GM23338 (cell line): ENCODE results near the gene APOBEC3A. TPM values are rescaled to one million over a fixed set of nuclear protein-coding genes. Genes with fewer than 3 reads are reported as not detected.

Experiments
- ATAC-seq: fragments of 200-7000 bp; cut with Tn5 transposase; 3 replicates; pipeline ENCODE4 v1.9.1; 2020
- DNase-seq: peaks from one replicate; pipeline ENCODE4 v3.0.0-alpha.2; 2015; ENCODE audit warnings: low spot score
- H2AFZ ChIP-seq: fragments of 200-600 bp; sonication (generic); 2 replicates; pipeline ENCODE4 v1.8.0; 2016; ENCODE audit warnings: antibody characterized with exemption, mild to moderate bottlenecking, moderate library complexity
- H3F3A ChIP-seq: fragments of 200-600 bp; sonication (generic); replicated peaks from 2 replicates; pipeline ENCODE4 v1.8.0; 2017; ENCODE audit warnings: antibody characterized with exemption, mixed run types, low read depth
- H3K27ac ChIP-seq: fragments of 200-600 bp; sonication (generic); 2 replicates; pipeline ENCODE4 v1.6.1; 2016; ENCODE audit warnings: low read depth
- H3K27me3 ChIP-seq: fragments of 200-600 bp; sonication (generic); 2 replicates; pipeline ENCODE4 v1.8.0; 2016; ENCODE audit warnings: mild to moderate bottlenecking, mixed run types, moderate library complexity; ENCODE audit not compliant: insufficient read depth
- H3K36me3 ChIP-seq: fragments of 200-600 bp; sonication (generic); 2 replicates; pipeline ENCODE4 v1.8.0; 2016; ENCODE audit warnings: mild to moderate bottlenecking; ENCODE audit not compliant: insufficient read depth
- H3K4me1 ChIP-seq: fragments of 200-600 bp; sonication (generic); 2 replicates; pipeline ENCODE4 v1.8.0; 2016; ENCODE audit warnings: mild to moderate bottlenecking, moderate library complexity; ENCODE audit not compliant: insufficient read depth
- H3K4me2 ChIP-seq: fragments of 200-600 bp; sonication (generic); 2 replicates; pipeline ENCODE4 v1.7.1; 2017; ENCODE audit warnings: mixed run types
- H3K4me3 ChIP-seq: fragments of 200-600 bp; sonication (generic); 2 replicates; pipeline ENCODE4 v1.6.1; 2016; ENCODE audit warnings: mixed run types
- H3K79me2 ChIP-seq: fragments of 200-600 bp; sonication (generic); replicated peaks from 2 replicates; pipeline ENCODE4 v1.8.0; 2017; ENCODE audit warnings: mild to moderate bottlenecking; ENCODE audit not compliant: insufficient read depth
- H3K9me2 ChIP-seq: fragments of 200-600 bp; sonication (generic); 2 replicates; pipeline ENCODE4 v1.8.0; 2017; ENCODE audit not compliant: insufficient read depth
- H4K20me1 ChIP-seq: fragments of 200-600 bp; sonication (generic); replicated peaks from 2 replicates; pipeline ENCODE4 v1.8.0; 2017; ENCODE audit warnings: mild to moderate bottlenecking; ENCODE audit not compliant: insufficient read depth
- H3K27ac Mint-ChIP-seq: 2 replicates; pipeline ENCODE4 v1.8.0; 2020; ENCODE audit warnings: inconsistent platforms, mild to moderate bottlenecking, moderate library complexity, mixed read lengths
- H3K27me3 Mint-ChIP-seq: 3 replicates; pipeline ENCODE4 v1.8.0; 2022; ENCODE audit warnings: low read depth, mild to moderate bottlenecking, moderate library complexity, mixed read lengths, inconsistent platforms; ENCODE audit not compliant: insufficient read depth, poor library complexity
- H3K36me3 Mint-ChIP-seq: 3 replicates; pipeline ENCODE4 v1.8.0; 2021; ENCODE audit warnings: low read depth, mild to moderate bottlenecking, inconsistent platforms, moderate library complexity, mixed read lengths
- H3K4me1 Mint-ChIP-seq: 3 replicates; pipeline ENCODE4 v1.8.0; 2020; ENCODE audit warnings: mild to moderate bottlenecking, inconsistent platforms, mixed read lengths
- H3K4me3 Mint-ChIP-seq: 3 replicates; pipeline ENCODE4 v1.8.0; 2021; ENCODE audit warnings: moderate library complexity, mild to moderate bottlenecking, inconsistent platforms, mixed read lengths
- H3K9me3 Mint-ChIP-seq: 3 replicates; pipeline ENCODE4 v1.8.0; 2020; ENCODE audit warnings: moderate library complexity, mild to moderate bottlenecking, inconsistent platforms, mixed read lengths
- CREB1 ChIP-seq: fragments of 250-450 bp; sonication (Bioruptor Pico); IDR thresholded peaks from 2 replicates; pipeline ENCODE4 v1.5.0; 2020; ENCODE audit warnings: low read depth, mild to moderate bottlenecking, moderate library complexity
- EZH2phosphoT487 ChIP-seq: fragments of 200-600 bp; sonication (generic); IDR thresholded peaks from one replicate; pipeline ENCODE4 v1.8.1; 2018; ENCODE audit warnings: antibody characterized with exemption; ENCODE audit not compliant: unreplicated experiment
- JUNB ChIP-seq: IDR thresholded peaks from one replicate; pipeline ENCODE4 v1.6.1; 2016; ENCODE audit warnings: antibody characterized with exemption; ENCODE audit not compliant: unreplicated experiment
- STAT1 ChIP-seq: IDR thresholded peaks from one replicate; pipeline ENCODE4 v1.6.1; 2016; ENCODE audit warnings: antibody characterized with exemption; ENCODE audit not compliant: unreplicated experiment
- polyA plus RNA-seq: library from polyadenylated mRNA; unstranded; fragments of >200 nt; fragmentation: Nextera tagmentation; extraction: Ambion mirVana; gene quantifications from 2 replicates; pipeline ENCODE4 v1.2.1, GENCODE V29; 2016
- total RNA-seq: library from RNA; depleted of rRNA; stranded (reverse); fragments of >200 nt; shearing (Covaris generic); gene quantifications from 2 replicates; pipeline ENCODE4 v1.2.3, GENCODE V29; 2014
- TF ChIP-seq, protein P1 (sequence below): IDR thresholded peaks from one replicate; pipeline ENCODE4 v1.6.1; 2018; ENCODE audit warnings: antibody characterized with exemption; ENCODE audit not compliant: unreplicated experiment
- TF ChIP-seq, protein P2 (sequence below), 2 experiments: fragments of 200-600 bp in 1 of 2; sonication (generic) in 1 of 2; conservative IDR thresholded peaks; 2 replicates each; pipeline versions ENCODE4 v1.5.1 to v1.6.1; 2016 to 2017; ENCODE audit warnings: antibody characterized with exemption in 2 of 2, low read depth in 2 of 2, mild to moderate bottlenecking in 2 of 2, moderate library complexity in 1 of 2
- TF ChIP-seq, protein P3 (sequence below): fragments of 250-450 bp; sonication (Bioruptor Pico); IDR thresholded peaks from 2 replicates; pipeline ENCODE4 v1.5.0; 2020; ENCODE audit warnings: mild to moderate bottlenecking, moderate library complexity

Gene APOBEC3A
- total and polyA plus RNA-seq, 2 experiments from 2014 or later: 0.21 TPM; not detected in 1

DNA sequence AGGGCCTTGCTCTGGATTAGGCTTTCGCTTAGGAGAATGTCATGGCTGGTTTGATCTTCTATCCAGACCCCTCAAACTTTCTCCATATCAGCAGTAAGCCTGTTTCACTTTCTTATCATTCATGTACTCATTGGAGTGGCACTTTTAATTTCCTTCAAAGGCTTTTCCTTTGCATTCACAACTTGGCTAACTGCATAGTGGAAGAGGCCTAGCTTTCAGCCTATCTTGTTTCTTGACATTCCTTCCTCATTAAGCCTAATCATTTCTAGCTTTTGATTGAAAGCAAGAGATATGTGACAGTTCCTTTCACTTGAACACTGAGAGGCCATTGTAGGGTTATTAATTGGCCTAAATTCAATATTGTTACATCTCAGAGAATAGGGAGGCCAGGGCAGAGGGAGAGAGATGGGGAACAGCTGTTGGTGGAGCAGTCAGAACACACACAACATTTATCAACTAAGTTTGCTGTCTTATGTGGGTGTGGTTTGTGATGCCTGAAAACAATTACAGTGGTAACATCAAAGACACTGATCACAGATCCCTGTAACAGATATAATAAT lies 37.7 kb upstream of the APOBEC3A start:
- no peak for ATAC-seq
- Histone ChIP-seq H3K79me2 (no peaks in the 10 kb centered on the region), H3K9me2 (no peaks in the 10 kb centered on the region; the same call in 1 of the 2 replicates), H3K36me3 (no peaks in the 10 kb centered on the region), H3F3A (no peaks in the 10 kb centered on the region), H3K27me3 (no peaks in the 10 kb centered on the region), H3K27ac (no peak overlapping the region), H4K20me1 (no peaks in the 10 kb centered on the region), H3K4me2 (no peak overlapping the region), H3K4me1 (no peaks in the 10 kb centered on the region), H3K4me3 (no peak overlapping the region), H2AFZ (no peak overlapping the region)
- H3K9me3 Mint-ChIP-seq: no peaks in the 10 kb centered on the region
- no peak for DNase-seq
- no peaks in the 10 kb centered on the region for H3K36me3 Mint-ChIP-seq
- peaks cover 3% of the 10 kb centered on the region for H3K27me3 Mint-ChIP-seq
- no peak overlapping the region for H3K4me3 Mint-ChIP-seq
- TF ChIP-seq JUNB (no peak), CREB1 (no peak), STAT1 (no peak), EZH2phosphoT487 (no peak)
- TF ChIP-seq, protein P1, sequence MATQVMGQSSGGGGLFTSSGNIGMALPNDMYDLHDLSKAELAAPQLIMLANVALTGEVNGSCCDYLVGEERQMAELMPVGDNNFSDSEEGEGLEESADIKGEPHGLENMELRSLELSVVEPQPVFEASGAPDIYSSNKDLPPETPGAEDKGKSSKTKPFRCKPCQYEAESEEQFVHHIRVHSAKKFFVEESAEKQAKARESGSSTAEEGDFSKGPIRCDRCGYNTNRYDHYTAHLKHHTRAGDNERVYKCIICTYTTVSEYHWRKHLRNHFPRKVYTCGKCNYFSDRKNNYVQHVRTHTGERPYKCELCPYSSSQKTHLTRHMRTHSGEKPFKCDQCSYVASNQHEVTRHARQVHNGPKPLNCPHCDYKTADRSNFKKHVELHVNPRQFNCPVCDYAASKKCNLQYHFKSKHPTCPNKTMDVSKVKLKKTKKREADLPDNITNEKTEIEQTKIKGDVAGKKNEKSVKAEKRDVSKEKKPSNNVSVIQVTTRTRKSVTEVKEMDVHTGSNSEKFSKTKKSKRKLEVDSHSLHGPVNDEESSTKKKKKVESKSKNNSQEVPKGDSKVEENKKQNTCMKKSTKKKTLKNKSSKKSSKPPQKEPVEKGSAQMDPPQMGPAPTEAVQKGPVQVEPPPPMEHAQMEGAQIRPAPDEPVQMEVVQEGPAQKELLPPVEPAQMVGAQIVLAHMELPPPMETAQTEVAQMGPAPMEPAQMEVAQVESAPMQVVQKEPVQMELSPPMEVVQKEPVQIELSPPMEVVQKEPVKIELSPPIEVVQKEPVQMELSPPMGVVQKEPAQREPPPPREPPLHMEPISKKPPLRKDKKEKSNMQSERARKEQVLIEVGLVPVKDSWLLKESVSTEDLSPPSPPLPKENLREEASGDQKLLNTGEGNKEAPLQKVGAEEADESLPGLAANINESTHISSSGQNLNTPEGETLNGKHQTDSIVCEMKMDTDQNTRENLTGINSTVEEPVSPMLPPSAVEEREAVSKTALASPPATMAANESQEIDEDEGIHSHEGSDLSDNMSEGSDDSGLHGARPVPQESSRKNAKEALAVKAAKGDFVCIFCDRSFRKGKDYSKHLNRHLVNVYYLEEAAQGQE: no peak
- TF ChIP-seq, protein P2, sequence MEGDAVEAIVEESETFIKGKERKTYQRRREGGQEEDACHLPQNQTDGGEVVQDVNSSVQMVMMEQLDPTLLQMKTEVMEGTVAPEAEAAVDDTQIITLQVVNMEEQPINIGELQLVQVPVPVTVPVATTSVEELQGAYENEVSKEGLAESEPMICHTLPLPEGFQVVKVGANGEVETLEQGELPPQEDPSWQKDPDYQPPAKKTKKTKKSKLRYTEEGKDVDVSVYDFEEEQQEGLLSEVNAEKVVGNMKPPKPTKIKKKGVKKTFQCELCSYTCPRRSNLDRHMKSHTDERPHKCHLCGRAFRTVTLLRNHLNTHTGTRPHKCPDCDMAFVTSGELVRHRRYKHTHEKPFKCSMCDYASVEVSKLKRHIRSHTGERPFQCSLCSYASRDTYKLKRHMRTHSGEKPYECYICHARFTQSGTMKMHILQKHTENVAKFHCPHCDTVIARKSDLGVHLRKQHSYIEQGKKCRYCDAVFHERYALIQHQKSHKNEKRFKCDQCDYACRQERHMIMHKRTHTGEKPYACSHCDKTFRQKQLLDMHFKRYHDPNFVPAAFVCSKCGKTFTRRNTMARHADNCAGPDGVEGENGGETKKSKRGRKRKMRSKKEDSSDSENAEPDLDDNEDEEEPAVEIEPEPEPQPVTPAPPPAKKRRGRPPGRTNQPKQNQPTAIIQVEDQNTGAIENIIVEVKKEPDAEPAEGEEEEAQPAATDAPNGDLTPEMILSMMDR (conservative IDR thresholded peaks at IDR 0.05; ENCODE audit: low read depth in 2 of 2): no peak
- H3K4me1 Mint-ChIP-seq: peaks cover 8% of the 10 kb centered on the region
- H3K27ac Mint-ChIP-seq: no peak overlapping the region

DNA sequence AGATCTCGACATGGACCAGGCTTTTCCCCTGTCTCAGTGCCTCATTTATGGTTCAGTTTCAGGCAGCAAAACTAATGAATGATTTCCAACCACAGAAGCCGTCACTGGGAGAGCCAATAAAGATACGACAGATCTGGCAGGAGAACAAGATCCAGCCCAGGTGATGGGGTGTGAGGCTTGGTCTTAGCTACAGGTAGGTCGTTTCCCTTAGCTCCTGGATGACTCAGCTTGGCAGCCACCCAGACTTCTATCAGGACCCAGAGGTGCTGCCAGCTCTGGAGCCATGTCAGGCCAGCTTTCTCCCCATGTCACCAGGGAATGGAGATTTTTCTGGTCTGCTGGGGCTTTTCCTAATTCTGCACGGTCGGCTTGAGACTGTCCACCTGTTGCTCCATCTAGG lies 36.3 kb upstream of the APOBEC3A start:
- Mint-ChIP-seq H3K36me3 (no peaks in the 10 kb centered on the region), H3K9me3 (no peaks in the 10 kb centered on the region), H3K4me1 (peaks cover 8% of the 10 kb centered on the region), H3K27ac (no peak overlapping the region), H3K4me3 (no peak overlapping the region), H3K27me3 (peaks cover 3% of the 10 kb centered on the region)
- Histone ChIP-seq H4K20me1 (no peaks in the 10 kb centered on the region), H3K36me3 (no peaks in the 10 kb centered on the region), H3K27ac (no peak overlapping the region), H2AFZ (no peak overlapping the region), H3K4me2 (no peak overlapping the region), H3K9me2 (no peaks in the 10 kb centered on the region; the same call in 1 of the 2 replicates), H3K79me2 (no peaks in the 10 kb centered on the region), H3F3A (no peaks in the 10 kb centered on the region), H3K27me3 (no peaks in the 10 kb centered on the region), H3K4me3 (no peak overlapping the region), H3K4me1 (no peaks in the 10 kb centered on the region)
- no peak for DNase-seq
- no peak for ATAC-seq
- TF ChIP-seq STAT1: no peak
- TF ChIP-seq, protein P3, sequence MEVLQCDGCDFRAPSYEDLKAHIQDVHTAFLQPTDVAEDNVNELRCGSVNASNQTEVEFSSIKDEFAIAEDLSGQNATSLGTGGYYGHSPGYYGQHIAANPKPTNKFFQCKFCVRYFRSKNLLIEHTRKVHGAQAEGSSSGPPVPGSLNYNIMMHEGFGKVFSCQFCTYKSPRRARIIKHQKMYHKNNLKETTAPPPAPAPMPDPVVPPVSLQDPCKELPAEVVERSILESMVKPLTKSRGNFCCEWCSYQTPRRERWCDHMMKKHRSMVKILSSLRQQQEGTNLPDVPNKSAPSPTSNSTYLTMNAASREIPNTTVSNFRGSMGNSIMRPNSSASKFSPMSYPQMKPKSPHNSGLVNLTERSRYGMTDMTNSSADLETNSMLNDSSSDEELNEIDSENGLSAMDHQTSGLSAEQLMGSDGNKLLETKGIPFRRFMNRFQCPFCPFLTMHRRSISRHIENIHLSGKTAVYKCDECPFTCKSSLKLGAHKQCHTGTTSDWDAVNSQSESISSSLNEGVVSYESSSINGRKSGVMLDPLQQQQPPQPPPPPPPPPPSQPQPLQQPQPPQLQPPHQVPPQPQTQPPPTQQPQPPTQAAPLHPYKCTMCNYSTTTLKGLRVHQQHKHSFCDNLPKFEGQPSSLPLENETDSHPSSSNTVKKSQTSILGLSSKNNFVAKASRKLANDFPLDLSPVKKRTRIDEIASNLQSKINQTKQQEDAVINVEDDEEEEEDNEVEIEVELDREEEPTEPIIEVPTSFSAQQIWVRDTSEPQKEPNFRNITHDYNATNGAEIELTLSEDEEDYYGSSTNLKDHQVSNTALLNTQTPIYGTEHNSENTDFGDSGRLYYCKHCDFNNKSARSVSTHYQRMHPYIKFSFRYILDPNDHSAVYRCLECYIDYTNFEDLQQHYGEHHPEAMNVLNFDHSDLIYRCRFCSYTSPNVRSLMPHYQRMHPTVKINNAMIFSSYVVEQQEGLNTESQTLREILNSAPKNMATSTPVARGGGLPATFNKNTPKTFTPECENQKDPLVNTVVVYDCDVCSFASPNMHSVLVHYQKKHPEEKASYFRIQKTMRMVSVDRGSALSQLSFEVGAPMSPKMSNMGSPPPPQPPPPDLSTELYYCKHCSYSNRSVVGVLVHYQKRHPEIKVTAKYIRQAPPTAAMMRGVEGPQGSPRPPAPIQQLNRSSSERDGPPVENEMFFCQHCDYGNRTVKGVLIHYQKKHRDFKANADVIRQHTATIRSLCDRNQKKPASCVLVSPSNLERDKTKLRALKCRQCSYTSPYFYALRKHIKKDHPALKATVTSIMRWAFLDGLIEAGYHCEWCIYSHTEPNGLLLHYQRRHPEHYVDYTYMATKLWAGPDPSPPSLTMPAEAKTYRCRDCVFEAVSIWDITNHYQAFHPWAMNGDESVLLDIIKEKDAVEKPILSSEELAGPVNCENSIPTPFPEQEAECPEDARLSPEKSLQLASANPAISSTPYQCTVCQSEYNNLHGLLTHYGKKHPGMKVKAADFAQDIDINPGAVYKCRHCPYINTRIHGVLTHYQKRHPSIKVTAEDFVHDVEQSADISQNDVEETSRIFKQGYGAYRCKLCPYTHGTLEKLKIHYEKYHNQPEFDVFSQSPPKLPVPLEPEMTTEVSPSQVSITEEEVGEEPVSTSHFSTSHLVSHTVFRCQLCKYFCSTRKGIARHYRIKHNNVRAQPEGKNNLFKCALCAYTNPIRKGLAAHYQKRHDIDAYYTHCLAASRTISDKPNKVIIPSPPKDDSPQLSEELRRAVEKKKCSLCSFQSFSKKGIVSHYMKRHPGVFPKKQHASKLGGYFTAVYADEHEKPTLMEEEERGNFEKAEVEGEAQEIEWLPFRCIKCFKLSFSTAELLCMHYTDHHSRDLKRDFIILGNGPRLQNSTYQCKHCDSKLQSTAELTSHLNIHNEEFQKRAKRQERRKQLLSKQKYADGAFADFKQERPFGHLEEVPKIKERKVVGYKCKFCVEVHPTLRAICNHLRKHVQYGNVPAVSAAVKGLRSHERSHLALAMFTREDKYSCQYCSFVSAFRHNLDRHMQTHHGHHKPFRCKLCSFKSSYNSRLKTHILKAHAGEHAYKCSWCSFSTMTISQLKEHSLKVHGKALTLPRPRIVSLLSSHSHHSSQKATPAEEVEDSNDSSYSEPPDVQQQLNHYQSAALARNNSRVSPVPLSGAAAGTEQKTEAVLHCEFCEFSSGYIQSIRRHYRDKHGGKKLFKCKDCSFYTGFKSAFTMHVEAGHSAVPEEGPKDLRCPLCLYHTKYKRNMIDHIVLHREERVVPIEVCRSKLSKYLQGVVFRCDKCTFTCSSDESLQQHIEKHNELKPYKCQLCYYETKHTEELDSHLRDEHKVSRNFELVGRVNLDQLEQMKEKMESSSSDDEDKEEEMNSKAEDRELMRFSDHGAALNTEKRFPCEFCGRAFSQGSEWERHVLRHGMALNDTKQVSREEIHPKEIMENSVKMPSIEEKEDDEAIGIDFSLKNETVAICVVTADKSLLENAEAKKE: no peak
- TF ChIP-seq, protein P2 (conservative IDR thresholded peaks at IDR 0.05; ENCODE audit: low read depth in 2 of 2): no peak
